Ovary (tissue), 3 donors: ENCODE measurements around the gene DCAF8L2.

Source experiments
- EP300 ChIP-seq: sonication (generic); formaldehyde crosslinking; IDR thresholded peaks from one replicate; pipeline ENCODE4 v1.6.1; 2017; ENCODE audit warnings: antibody characterized with exemption
- POLR2A ChIP-seq: fragments of 450-650 bp; IDR thresholded peaks from one replicate; pipeline ENCODE4 v1.6.1; 2017; ENCODE audit warnings: antibody characterized with exemption, mild to moderate bottlenecking, moderate library complexity
- TF ChIP-seq, protein P1 (sequence below), 3 donors: fragments of 450-650 bp in 2 of 3; fragments of 200-600 bp in 1 of 3; IDR thresholded peaks; one replicate each; pipeline versions ENCODE4 v1.5.1 to v1.8.0; 2016 to 2022; ENCODE audit warnings: antibody characterized with exemption in 3 of 3, mild to moderate bottlenecking in 1 of 3
- donor health status: DM: no; HTN: no; CAD: no.

DNA sequence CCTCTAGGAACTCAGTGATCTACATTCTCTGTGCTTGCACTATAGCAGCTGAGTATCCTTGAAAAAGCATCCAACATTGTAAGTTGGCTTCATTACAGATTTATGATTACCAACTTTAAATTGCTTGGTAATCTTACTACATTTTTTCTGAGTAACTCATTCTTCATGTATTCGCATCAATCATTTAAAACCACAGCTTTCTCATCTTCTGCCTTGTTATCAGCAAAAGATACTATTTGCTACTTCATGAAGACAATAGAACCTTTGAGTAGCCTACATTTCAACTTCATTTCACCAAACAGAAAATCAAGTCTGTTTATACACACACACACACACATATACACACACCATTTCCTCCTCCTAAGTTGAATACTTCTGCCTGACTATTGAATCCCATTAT is 6.2 kb upstream of the DCAF8L2 start:
- TF ChIP-seq, protein P1, sequence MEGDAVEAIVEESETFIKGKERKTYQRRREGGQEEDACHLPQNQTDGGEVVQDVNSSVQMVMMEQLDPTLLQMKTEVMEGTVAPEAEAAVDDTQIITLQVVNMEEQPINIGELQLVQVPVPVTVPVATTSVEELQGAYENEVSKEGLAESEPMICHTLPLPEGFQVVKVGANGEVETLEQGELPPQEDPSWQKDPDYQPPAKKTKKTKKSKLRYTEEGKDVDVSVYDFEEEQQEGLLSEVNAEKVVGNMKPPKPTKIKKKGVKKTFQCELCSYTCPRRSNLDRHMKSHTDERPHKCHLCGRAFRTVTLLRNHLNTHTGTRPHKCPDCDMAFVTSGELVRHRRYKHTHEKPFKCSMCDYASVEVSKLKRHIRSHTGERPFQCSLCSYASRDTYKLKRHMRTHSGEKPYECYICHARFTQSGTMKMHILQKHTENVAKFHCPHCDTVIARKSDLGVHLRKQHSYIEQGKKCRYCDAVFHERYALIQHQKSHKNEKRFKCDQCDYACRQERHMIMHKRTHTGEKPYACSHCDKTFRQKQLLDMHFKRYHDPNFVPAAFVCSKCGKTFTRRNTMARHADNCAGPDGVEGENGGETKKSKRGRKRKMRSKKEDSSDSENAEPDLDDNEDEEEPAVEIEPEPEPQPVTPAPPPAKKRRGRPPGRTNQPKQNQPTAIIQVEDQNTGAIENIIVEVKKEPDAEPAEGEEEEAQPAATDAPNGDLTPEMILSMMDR (IDR thresholded peaks at IDR 0.05), result no peak
- TF ChIP-seq POLR2A, result no peak
- TF ChIP-seq EP300, result no peak
